Eye (tissue), 1 donor: ENCODE measurements around the gene STRA6.

ENCODE experiments used
- DNase-seq: peaks from one replicate; pipeline ENCODE4 v3.0.0-alpha.2; 2015

STRA6 gene

GRCh38 chr15:74202452-74203401 is at the start of gene STRA6:
STRA6 (minus strand) TSS chr15:74202787; CDS start chr15:74202267, 520 bp downstream.
- peak; percentile 91 for DNase-seq

- no peak for DNase-seq
Measured at GRCh38 chr15:74252291-74252690, 49.7 kb upstream of the STRA6 start.

- no peak for DNase-seq
Measured at GRCh38 chr15:74251131-74251811, 48.7 kb upstream of the STRA6 start.

GRCh38 chr15:74250266-74250665 is 47.7 kb upstream of the STRA6 start:
- DNase-seq = no peak

- peak; percentile 90 for DNase-seq
Measured at GRCh38 chr15:74245342-74245931, 42.9 kb upstream of the STRA6 start.

GRCh38 chr15:74244822-74245341 is 42.3 kb upstream of the STRA6 start:
- no peak for DNase-seq

- DNase-seq = no peak
Measured at GRCh38 chr15:74243431-74243830, 40.8 kb upstream of the STRA6 start.

GRCh38 chr15:74242441-74243185 is 40.0 kb upstream of the STRA6 start:
- DNase-seq = no peak

GRCh38 chr15:74240897-74241614 is 38.5 kb upstream of the STRA6 start:
- DNase-seq = no peak

GRCh38 chr15:74240002-74240568 is 37.5 kb upstream of the STRA6 start:
- DNase-seq = peak; percentile 70

- no peak for DNase-seq
Measured at GRCh38 chr15:74239051-74239705, 36.6 kb upstream of the STRA6 start.

GRCh38 chr15:74235962-74236361 is 33.4 kb upstream of the STRA6 start, which contains the start of gene CCDC33:
CCDC33 (plus strand) TSS chr15:74236326; CDS start chr15:74236720, 394 bp downstream.
- DNase-seq = no peak

- no peak for DNase-seq
Measured at GRCh38 chr15:74234598-74234875, 31.9 kb upstream of the STRA6 start.

- DNase-seq = no peak
Measured at GRCh38 chr15:74233851-74234597, 31.4 kb upstream of the STRA6 start.

- no peak for DNase-seq
Measured at GRCh38 chr15:74233373-74233772, 30.8 kb upstream of the STRA6 start.

- DNase-seq = no peak
Measured at GRCh38 chr15:74231475-74231874, 28.9 kb upstream of the STRA6 start.

GRCh38 chr15:74229686-74230085 is 27.1 kb upstream of the STRA6 start:
- no peak for DNase-seq

GRCh38 chr15:74228723-74229081 is 26.1 kb upstream of the STRA6 start:
- DNase-seq = peak; percentile 81

GRCh38 chr15:74227968-74228722 is 25.6 kb upstream of the STRA6 start:
- DNase-seq = peak; percentile 70
